ENCODE results near the gene HCN3.

DNA sequence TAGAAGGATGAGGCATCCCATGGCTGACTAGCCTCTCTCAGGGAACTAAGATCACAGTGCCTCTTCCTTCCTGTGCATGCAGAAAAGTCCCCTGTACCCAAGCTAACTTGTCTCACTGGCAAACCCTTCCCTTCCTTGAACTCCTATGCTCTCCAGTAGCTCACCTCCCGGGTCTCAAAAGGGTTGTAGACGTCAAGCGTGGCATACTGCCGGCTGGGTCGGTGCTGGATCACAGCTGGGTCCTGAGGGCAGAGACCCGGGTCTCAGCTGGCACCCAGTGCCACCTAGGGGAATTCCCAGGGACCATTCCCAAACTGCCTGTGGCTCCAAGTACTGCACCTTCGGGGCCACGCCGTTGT, 15.8 kb upstream of the HCN3 start:
- TF ChIP-seq, protein P1, sequence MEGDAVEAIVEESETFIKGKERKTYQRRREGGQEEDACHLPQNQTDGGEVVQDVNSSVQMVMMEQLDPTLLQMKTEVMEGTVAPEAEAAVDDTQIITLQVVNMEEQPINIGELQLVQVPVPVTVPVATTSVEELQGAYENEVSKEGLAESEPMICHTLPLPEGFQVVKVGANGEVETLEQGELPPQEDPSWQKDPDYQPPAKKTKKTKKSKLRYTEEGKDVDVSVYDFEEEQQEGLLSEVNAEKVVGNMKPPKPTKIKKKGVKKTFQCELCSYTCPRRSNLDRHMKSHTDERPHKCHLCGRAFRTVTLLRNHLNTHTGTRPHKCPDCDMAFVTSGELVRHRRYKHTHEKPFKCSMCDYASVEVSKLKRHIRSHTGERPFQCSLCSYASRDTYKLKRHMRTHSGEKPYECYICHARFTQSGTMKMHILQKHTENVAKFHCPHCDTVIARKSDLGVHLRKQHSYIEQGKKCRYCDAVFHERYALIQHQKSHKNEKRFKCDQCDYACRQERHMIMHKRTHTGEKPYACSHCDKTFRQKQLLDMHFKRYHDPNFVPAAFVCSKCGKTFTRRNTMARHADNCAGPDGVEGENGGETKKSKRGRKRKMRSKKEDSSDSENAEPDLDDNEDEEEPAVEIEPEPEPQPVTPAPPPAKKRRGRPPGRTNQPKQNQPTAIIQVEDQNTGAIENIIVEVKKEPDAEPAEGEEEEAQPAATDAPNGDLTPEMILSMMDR (conservative IDR thresholded peaks at IDR 0.05; ENCODE audit: low read length) = no peak
- no peak for TF ChIP-seq EZH2phosphoT487 (IDR thresholded peaks at IDR 0.05; ENCODE audit: borderline replicate concordance)

All from Loucy (cell line).